Measurements from ENCODE around the gene IRF4. TPM values are rescaled to one million over a fixed set of nuclear protein-coding genes. Genes with fewer than 3 reads are reported as not detected.

IRF4 gene
- polyA plus RNA-seq, 1 of the 3 experiments (the other 2 are of a cell fraction) = not detected

- TF ChIP-seq PBX3 (IDR thresholded peaks at IDR 0.05) (no peak), NFIC (IDR thresholded peaks at IDR 0.05; ENCODE audit: borderline replicate concordance) (no peak), RCOR1 (IDR thresholded peaks at IDR 0.05; ENCODE audit: low read length) (no peak), SIN3A (IDR thresholded peaks at IDR 0.05; ENCODE audit: borderline replicate concordance, low read depth, low read length) (no peak), RXRA (IDR thresholded peaks at IDR 0.05; ENCODE audit: borderline replicate concordance, low read depth) (no peak), YY1 (IDR thresholded peaks at IDR 0.05; ENCODE audit: low read depth) (no peak)
Measured at GRCh38 chr6:437037-437392, 45.5 kb downstream of the IRF4 start (continued).

GRCh38 chr6:438634-439170 is 47.1 kb downstream of the IRF4 start:
- no peak overlapping the region for H3K4me2 ChIP-seq
- no peak overlapping the region for H2AFZ ChIP-seq (ENCODE audit: low read depth)
- WGBS (ENCODE audit: low lambda C conversion rate) = 10% methylated on average over 11 of the region's 12 CpGs
- no peaks in the 10 kb centered on the region for H3K9me2 ChIP-seq
- H3K4me3 ChIP-seq (ENCODE audit: low read depth in 2 of 2, low read length in 1 of 2) = no peak overlapping the region
- H3K4me1 ChIP-seq (ENCODE audit: control insufficient read depth in 1 of 2, insufficient read depth in 2 of 2, low read depth in 1 of 2, low read length in 1 of 2) = no peaks in the 10 kb centered on the region
- H3K79me2 ChIP-seq (ENCODE audit: insufficient read depth) = no peaks in the 10 kb centered on the region
- H3K27ac ChIP-seq (ENCODE audit: low read depth in 2 of 2, low read length in 1 of 2) = no peak overlapping the region
- peaks cover 78% of the 10 kb centered on the region for H3K27me3 ChIP-seq (ENCODE audit: insufficient read depth)
- H3K9me3 ChIP-seq = no peaks in the 10 kb centered on the region
- no peak overlapping the region for H3K9ac ChIP-seq
- H4K20me1 ChIP-seq (ENCODE audit: insufficient read depth) = no peaks in the 10 kb centered on the region
- TF ChIP-seq ZBTB33 (IDR thresholded peaks at IDR 0.05; ENCODE audit: borderline replicate concordance, low read depth) (no peak), FOSL2 (IDR thresholded peaks at IDR 0.05; ENCODE audit: borderline replicate concordance, low read depth) (no peak), TAF1 (IDR thresholded peaks at IDR 0.05; ENCODE audit: borderline replicate concordance, low read depth, low read length) (no peak), NFIC (IDR thresholded peaks at IDR 0.05; ENCODE audit: borderline replicate concordance) (no peak), IRF3 (IDR thresholded peaks at IDR 0.05; ENCODE audit: low read depth, low read length) (no peak), MAX (IDR thresholded peaks at IDR 0.05; ENCODE audit: low read depth) (no peak), TCF12 (IDR thresholded peaks at IDR 0.05) (no peak), EZH2phosphoT487 (IDR thresholded peaks at IDR 0.05; ENCODE audit: borderline replicate concordance, low read depth) (no peak), JUND (IDR thresholded peaks at IDR 0.05) (no peak)
- peak; percentile 3 for DNase-seq
- no peaks in the 10 kb centered on the region for H3F3A ChIP-seq (replicated peaks; ENCODE audit: insufficient read depth)
- ChIA-PET POLR2A (no interaction called here), CTCF (no interaction called here)
- H3K36me3 ChIP-seq (replicated peaks in 1 of 2; ENCODE audit: control insufficient read depth in 1 of 2, insufficient read depth in 2 of 2, low read length in 1 of 2) = no peaks in the 10 kb centered on the region

All from SK-N-SH (cell line).